ENCODE measurements around the gene UCHL5. TPM values are rescaled to one million over a fixed set of nuclear protein-coding genes. Genes with fewer than 3 reads are reported as not detected.

UCHL5 gene
- total RNA-seq, 4 donors from 2014 or later, result 26.0 to 40.6 (median 30.7) TPM

DNA sequence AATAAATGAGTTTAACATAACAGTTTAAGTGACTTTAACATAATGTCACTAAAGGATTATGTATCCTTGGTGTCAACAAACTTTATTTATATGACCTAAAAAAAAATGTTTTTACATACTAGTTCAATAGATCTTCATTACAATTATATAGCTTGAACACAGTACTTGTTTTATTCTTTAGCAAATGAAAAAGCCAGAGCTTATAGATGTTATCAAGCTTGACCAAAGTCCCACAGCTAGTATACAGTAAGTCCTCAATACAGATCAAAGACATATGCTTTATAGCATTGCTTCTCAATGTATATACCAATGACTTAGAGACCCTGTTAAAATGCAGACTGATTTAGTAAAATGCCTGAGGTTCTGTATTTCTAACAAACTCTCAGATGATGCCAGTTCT is 42.4 kb downstream of the UCHL5 start:
- ATAC-seq, result no peak
- intact Hi-C loops (cut with DNase I; ENCODE audit: low total_unique reads), result no loop called here
- DNase-seq, result no peak
- TF ChIP-seq CTCF (IDR thresholded peaks at IDR 0.05 in 4 of 5, conservative IDR thresholded peaks at IDR 0.05 in 1 of 5) (no peak), POLR2A (IDR thresholded peaks at IDR 0.05) (no peak)
- no peak overlapping the region for H3K4me3 ChIP-seq
- in situ Hi-C loops (cut with MboI; ENCODE audit: low sequenced_read_pairs in 4 of 4), result loop anchor here (5.0 to 25.0 kb wide), 5 partner anchors 202 to 554 kb away; partner anchors contain the start of gene RGS2 (in 1 of the 4)
- H3K9me3 ChIP-seq, result no peaks in the 10 kb centered on the region
- no peak overlapping the region for H3K27ac ChIP-seq
- peaks cover 10 to 17% of the 10 kb centered on the region in 2 donors for H3K4me1 ChIP-seq
- no peaks in the 10 kb centered on the region for H3K27me3 ChIP-seq
- H3K36me3 ChIP-seq, result no peaks in the 10 kb centered on the region

- Histone ChIP-seq H3K9me3 (no peaks in the 10 kb centered on the region), H3K4me1 (peaks cover 10 to 17% of the 10 kb centered on the region in 2 donors), H3K36me3 (no peaks in the 10 kb centered on the region), H3K27me3 (no peaks in the 10 kb centered on the region), H3K27ac (no peak overlapping the region), H3K4me3 (no peak overlapping the region)
- DNase-seq (no peak), ATAC-seq (no peak)
- intact Hi-C loops (cut with DNase I; ENCODE audit: low total_unique reads) (no loop called here), in situ Hi-C loops (cut with MboI; ENCODE audit: low sequenced_read_pairs in 4 of 4) (loop anchor here (10.0 to 25.0 kb wide), 4 partner anchors 200 to 552 kb away; partner anchors contain the start of gene RGS2 (in 1 of the 4))
- TF ChIP-seq POLR2A (IDR thresholded peaks at IDR 0.05), result no peak
These were observed 44.8 kb downstream of the UCHL5 start for GRCh38 chr1:193014400-193014799.

DNA sequence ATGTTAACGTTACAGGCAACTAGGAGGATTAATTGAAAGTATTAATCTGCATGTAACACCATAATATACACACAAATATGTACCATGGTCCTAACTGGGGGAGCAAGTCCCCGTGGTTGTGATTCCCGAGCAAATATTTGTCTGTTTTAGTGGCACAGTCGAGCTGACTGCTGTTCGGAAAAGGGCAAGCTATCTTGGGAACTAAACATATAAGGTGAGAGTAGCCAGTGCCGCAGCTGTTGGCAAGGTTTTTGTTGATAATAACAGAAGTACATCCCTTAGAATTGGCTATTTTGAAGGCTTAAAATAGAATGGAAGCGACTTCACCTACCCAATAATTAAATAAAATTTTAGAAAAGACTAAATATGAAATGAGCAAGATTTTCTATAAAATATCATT is 45.5 kb downstream of the UCHL5 start:
- Histone ChIP-seq H3K9me3 (no peaks in the 10 kb centered on the region), H3K27ac (no peak overlapping the region), H3K27me3 (no peaks in the 10 kb centered on the region), H3K4me3 (no peak overlapping the region), H3K36me3 (no peaks in the 10 kb centered on the region), H3K4me1 (peaks cover 10 to 17% of the 10 kb centered on the region in 2 donors)
- DNase-seq (no peak), ATAC-seq (no peak)
- in situ Hi-C loops (cut with MboI; ENCODE audit: low sequenced_read_pairs in 4 of 4), result loop anchor here (10.0 to 25.0 kb wide), 4 partner anchors 199 to 551 kb away; partner anchors contain the start of gene RGS2 (in 1 of the 4)
- no peak for TF ChIP-seq POLR2A (IDR thresholded peaks at IDR 0.05)
- TF ChIP-seq CTCF (IDR thresholded peaks at IDR 0.05 in 4 of 5, conservative IDR thresholded peaks at IDR 0.05 in 1 of 5), result no peak
- intact Hi-C loops (cut with DNase I; ENCODE audit: low total_unique reads), result no loop called here

DNA sequence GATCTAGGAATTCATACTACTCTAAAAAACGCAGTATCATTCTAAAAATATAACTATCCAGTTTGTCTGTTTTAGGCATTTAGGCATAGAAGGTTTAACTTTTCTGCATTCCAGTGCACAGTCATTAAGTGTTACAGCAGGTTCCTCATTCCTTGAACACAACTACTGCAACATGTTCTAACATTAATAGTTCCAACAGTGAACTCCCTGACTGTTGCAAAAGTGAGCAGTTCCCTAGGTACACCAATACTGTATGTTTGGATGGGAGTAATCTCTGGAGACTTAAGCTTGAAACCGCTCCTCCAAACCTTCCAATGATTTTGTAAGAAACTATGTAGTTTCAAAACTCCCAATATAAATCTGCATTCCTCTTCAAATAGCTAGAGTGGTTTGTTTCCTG is 46.2 kb downstream of the UCHL5 start:
- H3K4me3 ChIP-seq, result no peak overlapping the region
- ATAC-seq, result peak; percentile 45 to 51

GRCh38 chr1:193011406-193011805 is 47.8 kb downstream of the UCHL5 start:
- no peaks in the 10 kb centered on the region for H3K9me3 ChIP-seq
- intact Hi-C loops (cut with DNase I; ENCODE audit: low total_unique reads), result no loop called here
- H3K4me3 ChIP-seq, result no peak overlapping the region
- H3K27me3 ChIP-seq, result no peaks in the 10 kb centered on the region
- DNase-seq (no peak), ATAC-seq (no peak)
- no peak for TF ChIP-seq POLR2A (IDR thresholded peaks at IDR 0.05)
- TF ChIP-seq CTCF (IDR thresholded peaks at IDR 0.05 in 4 of 5, conservative IDR thresholded peaks at IDR 0.05 in 1 of 5), result no peak
- in situ Hi-C loops (cut with MboI; ENCODE audit: low sequenced_read_pairs in 4 of 4), result loop anchor here (10.0 to 25.0 kb wide), 4 partner anchors 197 to 549 kb away; partner anchors contain the start of gene RGS2 (in 1 of the 4)
- H3K27ac ChIP-seq, result no peak overlapping the region
- H3K4me1 ChIP-seq, result peaks cover 10 to 17% of the 10 kb centered on the region in 2 donors
- no peaks in the 10 kb centered on the region for H3K36me3 ChIP-seq

More for the DNA sequence above, 46.2 kb downstream of the UCHL5 start:
- in situ Hi-C loops (cut with MboI; ENCODE audit: low sequenced_read_pairs in 4 of 4) (loop anchor here (10.0 to 25.0 kb wide), 4 partner anchors 198 to 551 kb away; partner anchors contain the start of gene RGS2 (in 1 of the 4)), intact Hi-C loops (cut with DNase I; ENCODE audit: low total_unique reads) (no loop called here)
- no peak for TF ChIP-seq CTCF (IDR thresholded peaks at IDR 0.05 in 4 of 5, conservative IDR thresholded peaks at IDR 0.05 in 1 of 5)
- TF ChIP-seq POLR2A (IDR thresholded peaks at IDR 0.05), result no peak
- no peaks in the 10 kb centered on the region for H3K36me3 ChIP-seq
- H3K27ac ChIP-seq, result no peak overlapping the region
- no peak for DNase-seq
- H3K4me1 ChIP-seq, result peaks cover 10 to 17% of the 10 kb centered on the region in 2 donors
- H3K27me3 ChIP-seq, result no peaks in the 10 kb centered on the region
- H3K9me3 ChIP-seq, result no peaks in the 10 kb centered on the region
